Dedifferentiated amniotic fluid mesenchymal stem cell (primary cell): Measurements from ENCODE around the gene ROBO2.

Source experiments
- DNase-seq: peaks from one replicate; pipeline ENCODE4 v3.0.0-alpha.2; 2016; ENCODE audit errors: extremely low spot score

The ROBO2 gene

GRCh38 chr3:77685713-77686112 is 645.8 kb downstream of the ROBO2 start:
- DNase-seq: no peak

- DNase-seq: no peak
Measured at GRCh38 chr3:77686560-77686959, 646.7 kb downstream of the ROBO2 start.

- no peak for DNase-seq
Measured at GRCh38 chr3:77687545-77687944, 647.6 kb downstream of the ROBO2 start.

- no peak for DNase-seq
Measured at GRCh38 chr3:77690284-77690845, 650.5 kb downstream of the ROBO2 start.

- DNase-seq: no peak
Measured at GRCh38 chr3:77693147-77693546, 653.2 kb downstream of the ROBO2 start.

- DNase-seq: no peak
Measured at GRCh38 chr3:77699125-77699691, 659.3 kb downstream of the ROBO2 start.
